Liver (tissue), 3 donors: ENCODE data around the gene PRKN.

Experiments
- ATF3 ChIP-seq: IDR thresholded peaks from 2 replicates; pipeline ENCODE4 v1.6.1; 2016; ENCODE audit warnings: antibody characterized with exemption
- CTCF ChIP-seq: fragments of 150-350 bp; IDR thresholded peaks from 2 replicates; pipeline ENCODE4 v1.5.1; 2017; ENCODE audit warnings: improper control_type of control experiment, low read depth, low read length; ENCODE audit not compliant: missing input control
- EGR1 ChIP-seq, 2 donors: IDR thresholded peaks; 2 replicates each; pipeline ENCODE4 v1.6.1; 2016 to 2018; ENCODE audit warnings: antibody characterized with exemption in 2 of 2, low read depth in 2 of 2
- FOXA1 ChIP-seq: IDR thresholded peaks from 2 replicates; pipeline ENCODE4 v1.6.1; 2016; ENCODE audit warnings: antibody characterized with exemption
- GABPA ChIP-seq, 2 donors: IDR thresholded peaks in 1 of 2; conservative IDR thresholded peaks in 1 of 2; 2 replicates each; pipeline ENCODE4 v1.6.1; 2016; ENCODE audit warnings: antibody characterized with exemption in 2 of 2, mild to moderate bottlenecking in 1 of 2, moderate library complexity in 1 of 2
- HNF4A ChIP-seq, 2 donors: conservative IDR thresholded peaks; 2 replicates each; pipeline ENCODE4 v1.6.1; 2016; ENCODE audit warnings: antibody characterized with exemption in 2 of 2, mild to moderate bottlenecking in 2 of 2
- JUND ChIP-seq, 2 donors: IDR thresholded peaks; 2 replicates each; pipeline ENCODE4 v1.6.1; 2016; ENCODE audit warnings: antibody characterized with exemption in 2 of 2
- MAX ChIP-seq: IDR thresholded peaks from 2 replicates; pipeline ENCODE4 v1.6.1; 2016; ENCODE audit warnings: antibody characterized with exemption
- NR2F2 ChIP-seq: IDR thresholded peaks from 2 replicates; pipeline ENCODE4 v1.6.1; 2016; ENCODE audit warnings: antibody characterized with exemption
- REST ChIP-seq: IDR thresholded peaks from 2 replicates; pipeline ENCODE4 v1.6.1; 2016; ENCODE audit warnings: antibody characterized with exemption, mild to moderate bottlenecking
- RXRA ChIP-seq, 2 donors: IDR thresholded peaks; 2 replicates each; pipeline ENCODE4 v1.6.1; 2017 to 2018; ENCODE audit warnings: antibody characterized with exemption in 2 of 2, mild to moderate bottlenecking in 1 of 2
- SP1 ChIP-seq: IDR thresholded peaks from 2 replicates; pipeline ENCODE4 v1.6.1; 2018; ENCODE audit warnings: antibody characterized with exemption, mild to moderate bottlenecking
- TAF1 ChIP-seq: conservative IDR thresholded peaks from 2 replicates; pipeline ENCODE4 v1.6.1; 2016; ENCODE audit warnings: antibody characterized with exemption, mild to moderate bottlenecking
- YY1 ChIP-seq: IDR thresholded peaks from 2 replicates; pipeline ENCODE4 v1.6.1; 2016; ENCODE audit warnings: antibody characterized with exemption, mild to moderate bottlenecking
- donor health status: healthy.
- donor health status: healthy.

- TF ChIP-seq CTCF (no peak), REST (no peak), YY1 (no peak), ATF3 (no peak), NR2F2 (no peak), TAF1 (no peak), JUND (IDR thresholded peaks at IDR 0.05) (no peak), EGR1 (IDR thresholded peaks at IDR 0.05; ENCODE audit: low read depth in 2 of 2) (no peak), MAX (no peak), HNF4A (conservative IDR thresholded peaks at IDR 0.05) (no peak), RXRA (IDR thresholded peaks at IDR 0.05) (no peak), GABPA (IDR thresholded peaks at IDR 0.05 in 1 of 2, conservative IDR thresholded peaks at IDR 0.05 in 1 of 2) (no peak), FOXA1 (no peak), SP1 (no peak)
Measured at GRCh38 chr6:162325051-162325450, 402.5 kb downstream of the PRKN start.
